HepG2 (cell line): ENCODE measurements around the gene TRIM61. TPM values are rescaled to one million over a fixed set of nuclear protein-coding genes. Genes with fewer than 3 reads are reported as not detected.

ENCODE experiments used
- ATAC-seq: fragments of 200-7000 bp; cut with Tn5 transposase; 3 replicates; pipeline ENCODE4 v1.9.1; 2020; ENCODE audit warnings: mild to moderate bottlenecking, moderate library complexity
- BruUV-seq: library from RNA; stranded (reverse); fragments of 400-500 nt; replicated peaks from 2 replicates; lab custom pipeline; 2021; lab: Mats Ljungman, UMichigan
- CTCF ChIA-PET: fragments of 300-600 bp; formaldehyde crosslinking; extraction: SDS; loops from one replicate; lab custom pipeline; 2021; ENCODE audit warnings: low total read pairs, inconsistent platforms, low intra/inter-chr PET ratio; lab: Yijun Ruan, JAX
- POLR2A ChIA-PET: fragments of 350-600 bp; sonication (Branson Sonifier 250); formaldehyde crosslinking; loops from one replicate; lab custom pipeline; 2020; ENCODE audit warnings: antibody characterized with exemption, inconsistent platforms; lab: Yijun Ruan, JAX
- DNase-seq: peaks from one replicate; pipeline ENCODE4 v3.0.0-alpha.2; 2015; ENCODE audit warnings: low spot score
- FAIRE-seq: peaks from 3 replicates; lab custom pipeline; 2011; peaks lifted over from hg19 to GRCh38; lab: Jason Lieb, UNC
- H2AFZ ChIP-seq: one replicate; pipeline ENCODE4 v1.6.1; 2011; ENCODE audit warnings: low read length, inconsistent platforms
- H3K27ac ChIP-seq: fragments of 300-600 bp; 3 replicates; pipeline ENCODE4 v1.8.0; 2011; ENCODE audit warnings: mixed run types, mild to moderate bottlenecking, mixed read lengths, low read length, inconsistent platforms; ENCODE audit not compliant: insufficient read depth; ENCODE audit errors: extremely low read length
- H3K27me3 ChIP-seq, 2 experiments: fragments of 200-600 bp in 1 of 2; 2 replicates in 1 of 2; 3 replicates in 1 of 2; pipeline versions ENCODE4 v1.6.0 to v1.8.0; 2011; ENCODE audit warnings: low read length in 2 of 2, mild to moderate bottlenecking in 2 of 2, moderate library complexity in 2 of 2, inconsistent platforms in 1 of 2; ENCODE audit not compliant: insufficient read depth in 2 of 2, control insufficient read depth in 1 of 2
- H3K36me3 ChIP-seq, 2 experiments: fragments of 200-600 bp in 1 of 2; replicated peaks in 1 of 2; 2 replicates in 1 of 2; 3 replicates in 1 of 2; pipeline versions ENCODE4 v1.5.1 to v1.8.0; 2011; ENCODE audit warnings: low read length in 2 of 2, inconsistent platforms in 1 of 2; ENCODE audit not compliant: insufficient read depth in 2 of 2, control insufficient read depth in 1 of 2
- H3K4me1 ChIP-seq: 2 replicates; pipeline ENCODE4 v1.5.1; 2012; ENCODE audit warnings: low read length, inconsistent platforms; ENCODE audit not compliant: insufficient read depth
- H3K4me2 ChIP-seq: 2 replicates; pipeline ENCODE4 v1.6.0; 2011; ENCODE audit warnings: low read depth, low read length, inconsistent platforms
- H3K4me3 ChIP-seq, 3 experiments: fragments of 200-600 bp in 1 of 3; sonication (generic), shearing (Covaris generic) in 1 of 3; replicated peaks in 1 of 3; 2 replicates each; pipeline ENCODE4 v1.5.1; 2011 to 2016; ENCODE audit warnings: low read length in 3 of 3, inconsistent platforms in 2 of 3, low read depth in 2 of 3, mild to moderate bottlenecking in 2 of 3, control low read depth in 1 of 3, mixed read lengths in 1 of 3; ENCODE audit not compliant: insufficient read depth in 1 of 3
- H3K79me2 ChIP-seq: one replicate; pipeline ENCODE4 v1.6.1; 2011; ENCODE audit warnings: low read length, inconsistent platforms; ENCODE audit not compliant: insufficient read depth
- H3K9ac ChIP-seq: 2 replicates; pipeline ENCODE4 v1.6.0; 2011; ENCODE audit warnings: mild to moderate bottlenecking, low read depth, low read length, inconsistent platforms; ENCODE audit not compliant: insufficient read depth
- H3K9me3 ChIP-seq: 2 replicates; pipeline ENCODE4 v1.5.1; 2012; ENCODE audit warnings: mild to moderate bottlenecking, low read length
- H4K20me1 ChIP-seq: 2 replicates; pipeline ENCODE4 v1.6.0; 2011; ENCODE audit warnings: inconsistent platforms, mild to moderate bottlenecking, low read length, moderate library complexity; ENCODE audit not compliant: insufficient read depth
- ATF7-NPFF ChIP-seq: sonication (generic); formaldehyde crosslinking; IDR thresholded peaks from 2 replicates; pipeline ENCODE4 v1.8.1; 2023; ENCODE audit warnings: mild to moderate bottlenecking, low read depth, missing genetic modification reagents, moderate library complexity
- CBX5 ChIP-seq: sonication (generic); formaldehyde crosslinking; IDR thresholded peaks from 2 replicates; pipeline ENCODE4 v1.4.0; 2020; ENCODE audit warnings: missing genetic modification reagents, borderline replicate concordance
- DNMT3B ChIP-seq: conservative IDR thresholded peaks from 2 replicates; pipeline ENCODE4 v1.6.1; 2016; ENCODE audit warnings: missing biosample characterization, control low read depth
- EEA1 ChIP-seq: sonication (generic); formaldehyde crosslinking; IDR thresholded peaks from 2 replicates; pipeline ENCODE4 v1.5.1; 2020; ENCODE audit warnings: mild to moderate bottlenecking, missing genetic modification reagents, borderline replicate concordance
- FOXK1 ChIP-seq: sonication (generic); formaldehyde crosslinking; IDR thresholded peaks from 2 replicates; pipeline ENCODE4 v1.4.0; 2020; ENCODE audit warnings: low read depth, missing genetic modification reagents, borderline replicate concordance
- GATAD2A ChIP-seq: IDR thresholded peaks from 2 replicates; pipeline ENCODE4 v1.6.1; 2016
- MBNL3 ChIP-seq: fragments of 250-450 bp; sonication (Bioruptor Pico); conservative IDR thresholded peaks from 2 replicates; pipeline ENCODE4 v1.8.0; 2022; ENCODE audit warnings: mild to moderate bottlenecking, inconsistent platforms
- STAG1 ChIP-seq: sonication (generic); formaldehyde crosslinking; IDR thresholded peaks from 2 replicates; pipeline ENCODE4 v1.4.0; 2020; ENCODE audit warnings: missing genetic modification reagents
- ZBTB46 ChIP-seq: sonication (generic); formaldehyde crosslinking; IDR thresholded peaks from 2 replicates; pipeline ENCODE4 v1.4.0; 2020; ENCODE audit warnings: mild to moderate bottlenecking, missing genetic modification reagents, borderline replicate concordance
- ZFP37 ChIP-seq: sonication (generic); formaldehyde crosslinking; IDR thresholded peaks from 2 replicates; pipeline ENCODE4 v1.4.0; 2020; ENCODE audit warnings: missing genetic modification reagents, borderline replicate concordance
- ZGPAT ChIP-seq: IDR thresholded peaks from 2 replicates; pipeline ENCODE4 v1.6.1; 2016; ENCODE audit warnings: mild to moderate bottlenecking
- ZNF605 ChIP-seq: sonication (generic); formaldehyde crosslinking; IDR thresholded peaks from 2 replicates; pipeline ENCODE4 v1.8.0; 2022; ENCODE audit warnings: mild to moderate bottlenecking, missing genetic modification reagents
- ZNF678 ChIP-seq: sonication (generic); formaldehyde crosslinking; IDR thresholded peaks from 2 replicates; pipeline ENCODE4 v1.4.0; 2020; ENCODE audit warnings: mild to moderate bottlenecking, missing genetic modification reagents
- ZNF724P ChIP-seq: sonication (generic); formaldehyde crosslinking; IDR thresholded peaks from 2 replicates; pipeline ENCODE4 v1.8.0; 2022; ENCODE audit warnings: missing genetic modification reagents, borderline replicate concordance
- WGBS: methylation state at CpG from one replicate; pipeline ENCODE4 v1.1.6; 2017; ENCODE audit warnings: low lambda C conversion rate; 5-methylcytosine and 5-hydroxymethylcytosine counted together
- in situ Hi-C: cut with HindIII; loops from 2 replicates; pipeline ENCODE4 v1.10.0; 2017; ENCODE audit warnings: low pct_unique_long_range_greater_than_20kb; ENCODE audit not compliant: extremely low pct_ligation_motif_present
- intact Hi-C: fragments of 100-400 bp; cut with micrococcal nuclease; formaldehyde crosslinking; loops from one replicate; pipeline ENCODE4 v1.10.0; 2022; ENCODE audit not compliant: unreplicated experiment
- polyA plus RNA-seq, 8 experiments: library from polyadenylated mRNA; depleted of rRNA in 3 of 8; stranded (reverse) in 7 of 8; unstranded in 1 of 8; fragments of >200 nt; fragmentation: Illumina TruSeq in 4 of 8; extraction: Trizol in 4 of 8; gene quantifications; 2 replicates each; pipeline versions ENCODE4 v1.2.1 to v1.2.3, GENCODE V29; 2011 to 2016; ENCODE audit warnings: low read depth in 4 of 8, missing spikeins in 1 of 8, mixed read lengths in 1 of 8; ENCODE audit not compliant: insufficient read depth in 1 of 8
- total RNA-seq, 5 experiments: library from RNA; depleted of rRNA; stranded (reverse); fragments of >200 nt; fragmentation: Illumina TruSeq; extraction: Trizol; gene quantifications; 2 replicates each; pipeline ENCODE4 v1.2.3, GENCODE V29; 2016; ENCODE audit warnings: low read depth in 1 of 5

The TRIM61 gene
- total and polyA plus RNA-seq, 2 of the 13 experiments (the other 11 are each of a cell fraction or from before 2014, with no cell fraction given), result not detected

DNA sequence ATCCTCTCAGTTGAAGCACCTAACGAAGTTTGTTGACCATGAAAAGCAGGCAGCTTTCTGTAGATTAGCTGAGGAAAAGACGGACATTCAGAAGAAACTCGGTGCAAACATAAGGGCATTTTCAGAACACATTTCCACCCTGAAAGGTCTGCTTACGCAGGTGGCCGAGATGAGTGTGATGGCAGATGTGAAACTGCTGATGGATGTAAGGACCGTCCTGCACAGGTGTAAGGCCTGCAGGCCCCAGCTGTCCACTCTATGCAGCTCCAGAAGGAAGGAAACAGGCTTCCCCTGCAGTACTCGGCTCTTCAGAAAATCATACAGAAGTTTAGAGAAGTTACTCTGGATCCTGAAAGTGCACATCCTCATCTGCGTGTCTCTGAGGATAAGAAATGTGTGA, 33.5 kb upstream of the TRIM61 start:
- no peak overlapping the region for H3K4me3 ChIP-seq
- ChIA-PET CTCF (no interaction called here), POLR2A (no interaction called here)
- peaks cover 2 to 5% of the 10 kb centered on the region in 2 experiments; a peak in 2 of 5 replicates for H3K27me3 ChIP-seq
- no TSS peak for BruUV-seq
- no peak overlapping the region for H3K9ac ChIP-seq
- H3K4me2 ChIP-seq, result no peak overlapping the region
- H3K4me1 ChIP-seq, result peaks cover 6% of the 10 kb centered on the region; the same call in 1 of the 2 replicates
- H2AFZ ChIP-seq, result no peak overlapping the region
- no peaks in the 10 kb centered on the region for H3K79me2 ChIP-seq
- 28% methylated on average over 8 of the region's 8 CpGs for WGBS
- in situ Hi-C loops, result no loop called here
- DNase-seq (no peak), FAIRE-seq (no peak), ATAC-seq (no peak)
- H3K36me3 ChIP-seq, result no peaks in the 10 kb centered on the region
- no peak for TF ChIP-seq ZNF724P (CRISPR knock-in tag)
- no peak for TF ChIP-seq ATF7-NPFF (CRISPR knock-in tag)
- TF ChIP-seq ZNF605 (CRISPR knock-in tag), result no peak
- no peak for TF ChIP-seq ZGPAT (CRISPR knock-in tag)
- no peak for TF ChIP-seq MBNL3 (CRISPR knock-in tag)
- TF ChIP-seq DNMT3B (CRISPR knock-in tag), result no peak
- TF ChIP-seq ZBTB46 (CRISPR knock-in tag), result no peak
- no peak for TF ChIP-seq STAG1 (CRISPR knock-in tag)
- no peak for TF ChIP-seq CBX5 (CRISPR knock-in tag)
- no peak for TF ChIP-seq EEA1
- no peak for TF ChIP-seq ZFP37 (CRISPR knock-in tag)
- TF ChIP-seq ZNF678 (CRISPR knock-in tag), result no peak
- TF ChIP-seq GATAD2A (CRISPR knock-in tag), result no peak
- TF ChIP-seq FOXK1 (CRISPR knock-in tag), result no peak
- H4K20me1 ChIP-seq, result no peaks in the 10 kb centered on the region
- intact Hi-C loops, result no loop called here
- no peak overlapping the region for H3K27ac ChIP-seq
- H3K9me3 ChIP-seq, result no peaks in the 10 kb centered on the region
